GM21528 (cell line): ENCODE results near the gene RIOK2.
A peak's percentile ranks its signal among the peaks of the same experiment; 100 is the strongest.
"Not testable (repeated sequence)": the region's sequence is repeated elsewhere in the genome, so short reads cannot be mapped to it uniquely, and the experiment has no call there.

Experiments used
- ATAC-seq: cut with Tn5 transposase; IDR thresholded peaks from one replicate; pipeline ENCODE4 v1.9.1; 2021; ENCODE audit warnings: mild to moderate bottlenecking, moderate library complexity; ENCODE audit not compliant: unreplicated experiment, low FRiP score

Gene RIOK2

GRCh38 chr5:97171703-97172102, 11.3 kb downstream of the RIOK2 start:
- ATAC-seq, result no peak

GRCh38 chr5:97167435-97167834, 15.6 kb downstream of the RIOK2 start:
- peak; percentile 57 for ATAC-seq

DNA sequence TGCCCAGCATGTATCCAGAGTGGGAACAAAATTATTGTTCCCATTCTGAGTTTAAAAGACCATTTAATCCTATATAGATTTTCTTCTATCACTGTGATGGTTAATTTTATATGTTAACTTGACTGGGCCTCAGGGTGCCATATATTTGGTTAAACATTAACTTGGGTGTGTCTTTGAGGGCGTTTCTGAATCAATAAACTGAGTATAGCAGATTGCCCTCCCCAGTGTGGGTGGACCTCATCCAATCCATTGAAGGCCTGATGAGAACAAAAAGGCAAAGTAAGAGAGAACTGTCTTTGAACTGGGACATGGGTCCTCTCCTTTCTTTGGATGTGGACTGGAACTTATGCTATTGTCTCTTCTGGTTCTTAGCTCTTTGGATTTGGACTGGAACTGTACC, 17.3 kb downstream of the RIOK2 start:
- ATAC-seq, result no peak

DNA sequence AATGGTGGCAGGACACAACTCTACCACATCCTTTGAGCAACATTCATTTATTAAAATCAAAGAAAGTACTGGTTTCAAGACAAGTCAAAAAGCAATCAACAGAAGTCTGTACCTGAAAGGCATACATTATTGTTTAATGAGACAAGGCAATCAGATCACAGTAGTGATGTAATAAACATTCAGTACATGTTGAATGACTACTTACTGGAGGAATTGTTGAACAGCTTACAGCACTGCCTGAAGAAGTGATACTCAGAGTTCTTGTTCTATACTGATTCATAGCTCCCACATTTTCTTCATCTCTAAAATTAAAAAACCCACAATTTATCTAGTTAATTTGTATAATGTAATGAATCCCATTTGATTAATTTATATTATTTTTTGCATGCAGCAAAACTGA, 18.2 kb downstream of the RIOK2 start:
- ATAC-seq, result no peak

- ATAC-seq, result no peak
These were observed 19.2 kb downstream of the RIOK2 start for GRCh38 chr5:97163790-97164285.

DNA sequence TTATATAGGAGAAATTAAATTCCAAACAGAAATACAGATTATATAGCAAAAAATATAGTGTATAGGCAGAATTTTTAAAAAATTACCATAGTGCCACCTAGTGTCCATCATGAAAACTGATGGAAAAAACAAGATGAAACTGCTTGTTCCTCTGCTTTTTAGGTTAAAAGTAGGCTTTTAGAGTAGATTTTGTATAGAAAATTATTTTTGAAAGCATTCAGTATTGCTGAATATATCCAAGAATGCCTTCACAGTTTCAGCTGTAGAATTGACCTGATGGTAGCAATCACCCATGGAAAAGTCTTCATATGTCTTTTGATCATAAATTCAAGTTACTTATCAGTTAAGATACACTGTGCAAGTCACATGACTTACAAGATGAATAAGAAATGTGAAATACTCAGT, 19.7 kb downstream of the RIOK2 start:
- no peak for ATAC-seq

DNA sequence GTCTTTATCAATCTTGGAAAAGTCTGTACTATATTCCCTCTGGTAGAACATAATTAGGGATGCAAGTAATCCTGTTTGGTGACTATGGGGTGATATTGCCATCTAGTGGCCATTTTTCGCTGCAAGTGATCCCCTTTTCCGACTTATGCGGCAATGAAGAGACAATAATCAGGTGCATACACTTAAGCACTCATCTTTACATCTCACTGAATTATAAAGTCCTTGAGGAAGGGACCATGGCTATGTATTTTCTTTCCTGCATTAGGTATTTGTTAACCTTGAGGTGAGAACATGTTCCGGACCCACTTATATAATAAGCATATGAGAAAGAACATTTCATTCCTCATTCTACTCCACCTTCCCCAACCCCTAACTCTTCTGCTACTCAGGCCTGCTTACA, 21.0 kb downstream of the RIOK2 start:
- ATAC-seq, result no peak

- ATAC-seq, result no peak
These were observed 25.4 kb downstream of the RIOK2 start for GRCh38 chr5:97157689-97158088.

DNA sequence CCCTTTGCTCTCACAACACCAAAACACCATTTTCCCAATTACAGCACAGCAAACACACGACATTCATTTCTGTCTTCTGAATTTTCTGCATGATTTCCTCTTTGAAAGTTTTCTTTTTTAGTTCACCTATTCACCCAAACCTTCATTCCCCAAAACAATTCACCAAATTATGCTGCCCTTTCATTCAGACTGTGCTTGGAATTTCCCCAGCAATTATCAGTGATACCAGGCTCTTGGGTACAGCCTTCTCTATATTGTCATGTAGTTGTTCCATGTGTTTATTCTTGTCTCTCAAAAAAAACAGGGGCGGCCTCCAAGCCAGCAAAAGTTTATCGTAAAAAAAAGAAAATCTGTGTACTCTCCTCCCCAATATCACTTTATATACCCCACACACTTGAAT, 31.7 kb downstream of the RIOK2 start:
- no peak for ATAC-seq

- no peak for ATAC-seq
These were observed 32.6 kb downstream of the RIOK2 start for GRCh38 chr5:97150401-97150800.

- ATAC-seq, result no peak
These were observed 33.3 kb downstream of the RIOK2 start for GRCh38 chr5:97149709-97150108.

- no peak for ATAC-seq
These were observed 34.8 kb downstream of the RIOK2 start for GRCh38 chr5:97148288-97148687.

- no peak for ATAC-seq
These were observed 39.3 kb downstream of the RIOK2 start for GRCh38 chr5:97143704-97144103.

GRCh38 chr5:97142521-97143254, 40.4 kb downstream of the RIOK2 start, which contains the start of gene LIX1:
Gene LIX1 (minus strand): TSS chr5:97142611. CDS start chr5:97142576, 35 bp downstream.
- peak; percentile 78 for ATAC-seq

DNA sequence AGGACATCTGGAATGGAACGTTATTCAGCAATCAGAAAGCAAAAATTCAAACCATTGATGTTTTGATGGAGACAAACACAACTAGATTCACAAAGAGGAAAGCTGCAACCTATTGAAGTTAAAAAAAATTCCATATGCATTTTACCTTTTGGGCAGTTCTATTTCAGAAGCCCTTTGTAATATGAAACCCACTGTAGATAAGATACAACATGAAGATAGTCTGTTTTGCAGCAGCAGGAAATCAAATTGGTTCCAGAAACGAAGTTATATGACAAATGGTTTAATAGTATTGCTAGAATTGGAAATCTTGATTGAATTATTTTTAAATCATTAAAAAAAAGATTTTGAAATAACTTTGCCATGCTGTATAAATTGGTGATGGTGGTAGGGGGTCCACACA, 41.5 kb downstream of the RIOK2 start:
- no peak for ATAC-seq

- no peak for ATAC-seq
These were observed 42.0 kb downstream of the RIOK2 start for GRCh38 chr5:97141031-97141430.

GRCh38 chr5:97140250-97140649, 42.8 kb downstream of the RIOK2 start:
- not testable (repeated sequence) for ATAC-seq

GRCh38 chr5:97136475-97136874, 46.6 kb downstream of the RIOK2 start:
- ATAC-seq, result no peak

DNA sequence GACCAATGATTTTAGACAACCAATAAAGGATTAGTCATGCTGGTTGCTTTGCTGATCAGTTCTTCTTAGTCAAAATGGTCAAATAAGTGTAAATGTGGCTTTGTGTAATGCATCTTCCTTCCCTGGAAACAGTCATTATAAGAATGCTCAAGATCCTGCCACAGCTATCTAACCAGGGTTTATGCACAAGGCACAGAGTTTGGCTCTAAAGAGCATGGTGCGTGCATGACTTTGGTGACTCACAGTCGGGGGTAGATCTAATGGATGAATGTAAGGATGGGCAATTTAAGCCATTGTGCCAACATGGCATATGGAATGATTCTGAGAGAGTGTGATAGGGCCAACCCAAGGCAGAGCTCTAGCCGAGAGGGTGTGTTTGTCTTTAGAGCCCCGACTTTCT, 47.2 kb downstream of the RIOK2 start:
- ATAC-seq, result no peak

- ATAC-seq, result no peak
These were observed 48.4 kb downstream of the RIOK2 start for GRCh38 chr5:97134634-97135033.

DNA sequence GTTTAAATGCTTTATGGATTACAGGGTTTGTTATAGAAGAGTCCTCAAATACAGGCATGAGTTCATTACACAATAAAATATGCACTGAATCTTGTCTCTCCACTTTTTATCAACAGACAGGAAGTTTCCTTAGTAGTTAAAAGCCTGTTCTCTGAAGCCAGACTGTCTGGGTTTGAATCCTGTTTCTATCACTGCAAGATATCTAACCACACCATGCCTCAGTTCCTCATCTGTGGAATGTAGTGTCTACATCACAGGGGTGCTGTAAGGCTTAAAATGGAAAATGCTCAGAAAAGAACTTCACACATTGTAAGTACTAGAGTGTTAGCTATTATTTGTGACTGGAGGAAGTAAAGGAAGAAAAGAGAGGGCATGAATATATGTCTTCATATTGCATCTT, 49.9 kb downstream of the RIOK2 start:
- ATAC-seq, result no peak

DNA sequence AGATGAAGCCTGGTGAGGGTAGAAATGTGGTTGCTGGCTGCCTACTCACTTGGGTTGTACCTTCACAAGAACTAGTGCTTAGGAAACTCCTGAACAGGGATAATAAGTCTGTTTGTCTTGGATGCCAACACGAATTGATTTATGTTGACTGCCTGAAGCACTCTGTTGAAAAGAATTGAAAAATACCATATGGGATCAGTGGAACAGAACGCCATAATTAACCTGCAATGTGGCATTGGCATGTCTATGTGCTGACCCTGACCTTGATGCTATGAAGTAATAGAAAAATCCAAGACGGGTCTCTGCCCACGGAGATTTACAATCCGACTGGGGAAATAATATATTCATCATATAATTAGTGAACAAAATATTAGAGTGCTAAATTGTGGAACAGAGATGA, 51.1 kb downstream of the RIOK2 start:
- no peak for ATAC-seq
